ENCODE data around the gene CPSF4. TPM values are rescaled to one million over a fixed set of nuclear protein-coding genes. Genes with fewer than 3 reads are reported as not detected.
A peak's percentile ranks its signal among the peaks of the same experiment; 100 is the strongest.

CPSF4 gene
- 10 to 100 TPM; 34.3 to 77.9 (median 50.1) TPM for total RNA-seq

DNA sequence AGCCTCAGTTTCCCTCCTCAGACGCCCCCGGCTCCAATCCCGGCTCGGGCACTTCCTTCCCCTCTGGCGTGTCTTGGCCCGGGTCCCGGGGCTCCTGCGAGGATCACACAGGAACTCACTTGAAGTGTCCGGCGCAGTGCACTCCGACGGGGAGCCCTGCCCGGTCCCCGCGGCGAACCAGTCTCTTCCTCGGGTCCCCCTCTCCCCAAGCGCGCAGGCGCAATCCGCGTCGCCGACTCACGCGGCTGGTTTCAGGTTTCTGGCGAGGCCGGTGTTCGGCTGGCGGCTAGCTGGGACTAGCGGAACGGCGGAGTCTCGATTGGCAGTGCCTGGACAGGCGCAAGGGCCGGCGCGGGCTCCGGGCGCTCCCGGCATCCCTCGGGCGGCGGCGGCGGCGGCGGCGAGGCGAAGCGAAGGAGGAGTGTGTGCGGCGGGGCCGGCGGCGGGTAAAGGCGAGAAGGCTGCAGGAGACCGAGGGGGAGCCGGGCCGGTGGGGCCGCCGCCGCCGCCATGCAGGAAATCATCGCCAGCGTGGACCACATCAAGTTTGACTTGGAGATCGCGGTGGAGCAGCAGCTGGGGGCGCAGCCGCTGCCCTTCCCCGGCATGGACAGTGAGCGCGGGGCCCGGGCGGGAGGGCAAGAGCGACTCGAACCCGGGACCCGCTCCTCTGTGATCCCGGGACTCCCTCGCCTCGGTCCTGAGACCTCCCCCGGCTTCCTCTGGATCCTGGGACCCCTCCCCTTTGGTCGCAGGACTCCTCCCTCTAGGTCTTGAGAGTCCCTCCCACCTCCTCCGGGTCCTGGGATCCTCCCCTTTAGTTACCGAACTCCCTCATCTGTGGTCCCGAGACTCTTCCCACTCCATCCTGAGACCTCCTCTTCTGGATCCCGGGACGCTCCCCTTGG lies at the start of gene CPSF4, which contains the start of gene PTCD1:
Gene CPSF4 (plus strand): TSS at position 371 of the 908 bp plus-strand sequence. CDS start 140 bp downstream, at position 511.
Gene PTCD1 (minus strand): TSS at position 226 of the 908 bp plus-strand sequence. CDS start 3,556 bp downstream, outside the sequence.
- H3K27me3 ChIP-seq = no peaks in the 10 kb centered on the region
- peak within 1 kb of the TSS; percentile 78 to 96 (median 88) for H3K27ac ChIP-seq
- 0 to 1% methylated on average over 17 to 32 of the region's 89 CpGs for WGBS, 2 donors
- peaks cover 0 to 59% (median 29%) of the 10 kb centered on the region in 4 donors for H3K4me1 ChIP-seq
- H3K9me3 ChIP-seq = no peaks in the 10 kb centered on the region
- TF ChIP-seq EP300 (IDR thresholded peaks at IDR 0.05) = peak in 1 of 2 donors; percentile 88
- TF ChIP-seq, protein P1, sequence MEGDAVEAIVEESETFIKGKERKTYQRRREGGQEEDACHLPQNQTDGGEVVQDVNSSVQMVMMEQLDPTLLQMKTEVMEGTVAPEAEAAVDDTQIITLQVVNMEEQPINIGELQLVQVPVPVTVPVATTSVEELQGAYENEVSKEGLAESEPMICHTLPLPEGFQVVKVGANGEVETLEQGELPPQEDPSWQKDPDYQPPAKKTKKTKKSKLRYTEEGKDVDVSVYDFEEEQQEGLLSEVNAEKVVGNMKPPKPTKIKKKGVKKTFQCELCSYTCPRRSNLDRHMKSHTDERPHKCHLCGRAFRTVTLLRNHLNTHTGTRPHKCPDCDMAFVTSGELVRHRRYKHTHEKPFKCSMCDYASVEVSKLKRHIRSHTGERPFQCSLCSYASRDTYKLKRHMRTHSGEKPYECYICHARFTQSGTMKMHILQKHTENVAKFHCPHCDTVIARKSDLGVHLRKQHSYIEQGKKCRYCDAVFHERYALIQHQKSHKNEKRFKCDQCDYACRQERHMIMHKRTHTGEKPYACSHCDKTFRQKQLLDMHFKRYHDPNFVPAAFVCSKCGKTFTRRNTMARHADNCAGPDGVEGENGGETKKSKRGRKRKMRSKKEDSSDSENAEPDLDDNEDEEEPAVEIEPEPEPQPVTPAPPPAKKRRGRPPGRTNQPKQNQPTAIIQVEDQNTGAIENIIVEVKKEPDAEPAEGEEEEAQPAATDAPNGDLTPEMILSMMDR (IDR thresholded peaks at IDR 0.05) = peak in 2 of 5 experiments; percentile 13 to 60
- peak in 1 of 2 donors; percentile 54 for TF ChIP-seq POLR2A (IDR thresholded peaks at IDR 0.05)
- peaks cover 0 to 32% (median 0%) of the 10 kb centered on the region in 3 donors for H3K36me3 ChIP-seq
- H3K4me3 ChIP-seq = peak within 1 kb of the TSS; percentile 83 to 99 (median 99)
- peak; percentile 82 for DNase-seq (ENCODE audit: low spot score in 2 of 2)

DNA sequence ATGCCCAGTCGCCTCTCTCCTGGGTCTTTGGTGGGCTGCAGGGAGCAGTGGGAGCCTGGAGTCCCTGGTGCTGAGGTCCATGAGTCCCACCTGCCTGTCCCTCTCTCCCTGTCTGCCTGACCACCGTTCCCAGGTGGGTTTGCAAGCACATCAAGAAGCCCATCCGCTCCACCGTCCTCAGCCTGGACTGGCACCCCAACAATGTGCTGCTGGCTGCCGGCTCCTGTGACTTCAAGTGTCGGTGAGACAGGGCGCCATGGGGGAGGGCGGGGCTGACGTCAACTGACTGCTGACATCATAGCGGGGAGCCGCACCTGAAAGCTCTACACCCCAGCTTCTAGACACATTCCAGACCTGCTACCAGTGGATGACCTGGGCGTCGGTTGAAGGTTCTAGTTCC lies 49.0 kb upstream of the CPSF4 start:
- DNase-seq (ENCODE audit: low spot score in 2 of 2) = no peak
- peaks cover 0 to 45% (median 16%) of the 10 kb centered on the region in 4 donors for H3K4me1 ChIP-seq
- H3K27ac ChIP-seq = no peak overlapping the region
- no peak for TF ChIP-seq POLR2A (IDR thresholded peaks at IDR 0.05)
- no peak for TF ChIP-seq EP300 (IDR thresholded peaks at IDR 0.05)
- TF ChIP-seq, protein P1 (IDR thresholded peaks at IDR 0.05) = no peak
- 87 to 88% methylated on average over 6 of the region's 13 CpGs for WGBS, 2 donors
- H3K4me3 ChIP-seq = no peak overlapping the region
- H3K27me3 ChIP-seq = no peaks in the 10 kb centered on the region
- peaks cover 0 to 84% (median 11%) of the 10 kb centered on the region in 3 donors for H3K36me3 ChIP-seq
- H3K9me3 ChIP-seq = no peaks in the 10 kb centered on the region

DNA sequence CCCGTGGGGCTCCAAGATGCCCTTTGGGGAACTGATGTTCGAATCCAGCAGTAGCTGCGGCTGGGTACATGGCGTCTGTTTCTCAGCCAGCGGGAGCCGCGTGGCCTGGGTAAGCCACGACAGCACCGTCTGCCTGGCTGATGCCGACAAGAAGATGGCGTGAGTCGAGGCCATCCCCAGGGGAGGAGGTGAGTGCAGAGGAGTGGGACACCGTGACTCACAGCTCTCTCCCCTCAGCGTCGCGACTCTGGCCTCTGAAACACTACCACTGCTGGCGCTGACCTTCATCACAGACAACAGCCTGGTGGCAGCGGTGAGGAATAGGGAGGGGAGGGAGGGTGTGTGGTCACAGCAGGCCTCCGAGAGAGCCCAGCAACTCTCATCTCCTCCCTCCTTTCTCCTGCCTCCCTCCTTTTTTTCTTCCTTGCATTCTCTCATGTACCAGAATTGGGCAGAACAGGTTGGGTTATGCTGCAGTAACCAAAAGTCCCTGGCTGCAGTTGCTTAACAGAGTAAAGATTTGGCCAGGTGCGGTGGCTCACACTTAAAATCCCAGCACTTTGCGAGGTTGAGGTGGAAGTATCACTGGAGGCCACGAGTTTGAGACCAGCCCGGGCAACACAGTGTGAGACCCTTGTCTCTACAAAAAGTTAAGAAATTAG lies 47.7 kb upstream of the CPSF4 start:
- Histone ChIP-seq H3K27ac (no peak overlapping the region), H3K27me3 (no peaks in the 10 kb centered on the region), H3K36me3 (peaks cover 0 to 89% (median 11%) of the 10 kb centered on the region in 3 donors), H3K4me1 (peaks cover 0 to 45% (median 18%) of the 10 kb centered on the region in 4 donors), H3K4me3 (no peak overlapping the region), H3K9me3 (no peaks in the 10 kb centered on the region)
- TF ChIP-seq, protein P1 (IDR thresholded peaks at IDR 0.05) = no peak
- no peak for TF ChIP-seq POLR2A (IDR thresholded peaks at IDR 0.05)
- no peak for TF ChIP-seq EP300 (IDR thresholded peaks at IDR 0.05)
- WGBS, 2 donors = 85 to 87% methylated on average over 23 of the region's 23 CpGs
- DNase-seq (ENCODE audit: low spot score in 2 of 2) = no peak

DNA sequence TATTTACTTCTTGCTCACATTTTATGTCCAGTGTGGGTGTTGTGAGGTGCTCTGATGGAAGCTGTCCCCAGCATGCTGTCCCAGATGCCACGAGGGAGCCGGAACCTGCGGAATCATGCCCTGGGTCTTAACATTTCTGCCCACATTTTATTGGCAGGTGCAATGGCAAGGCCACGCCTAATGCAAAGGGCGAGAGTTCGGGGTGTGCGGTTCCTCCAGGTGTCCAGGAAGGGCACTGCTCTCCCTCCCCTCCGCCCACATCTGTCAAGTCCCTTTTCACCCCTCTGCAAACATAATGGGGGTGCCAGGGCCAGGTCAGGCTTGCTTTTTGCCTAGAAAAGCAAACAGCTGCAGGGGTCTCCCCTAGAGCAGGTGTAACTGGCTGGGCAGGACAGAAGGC lies 46.7 kb upstream of the CPSF4 start:
- DNase-seq (ENCODE audit: low spot score in 2 of 2) = no peak
- Histone ChIP-seq H3K9me3 (no peaks in the 10 kb centered on the region), H3K4me3 (peak overlapping the region in 1 of 4 donors; percentile 53), H3K4me1 (peaks cover 0 to 50% (median 18%) of the 10 kb centered on the region in 4 donors), H3K27ac (peak overlapping the region; percentile 70 to 88 (median 76)), H3K36me3 (peaks cover 0 to 89% (median 11%) of the 10 kb centered on the region in 3 donors), H3K27me3 (no peaks in the 10 kb centered on the region)
- WGBS, 2 donors = 83 to 89% methylated on average over 8 of the region's 8 CpGs
- TF ChIP-seq POLR2A (IDR thresholded peaks at IDR 0.05) (no peak), EP300 (IDR thresholded peaks at IDR 0.05) (no peak)
- TF ChIP-seq, protein P1 (IDR thresholded peaks at IDR 0.05) = no peak

Data from tibial nerve (tissue), 4 donors.